Measurements from ENCODE around the gene RHOBTB1. TPM values are rescaled to one million over a fixed set of nuclear protein-coding genes. Genes with fewer than 3 reads are reported as not detected.

RHOBTB1 gene
- total RNA-seq, 1 experiment from 2014 or later, result 2.5 TPM

- no peaks in the 10 kb centered on the region; the same call in 1 of the 2 replicates for H3K27me3 Mint-ChIP-seq (ENCODE audit: low read depth)
- Histone ChIP-seq H3K4me1 (ENCODE audit: insufficient read depth, low read length) (peaks cover 2% of the 10 kb centered on the region; the same call in 1 of the 2 replicates), H3K4ac (ENCODE audit: low read depth, low read length) (no peak overlapping the region), H4K20me1 (ENCODE audit: control insufficient read depth, insufficient read depth, insufficient read length) (no peaks in the 10 kb centered on the region), H3K23me2 (ENCODE audit: insufficient read length, low read depth, low read length, poor library complexity, severe bottlenecking) (no peaks in the 10 kb centered on the region), H3T11ph (ENCODE audit: low read length) (no peak overlapping the region), H2BK12ac (ENCODE audit: insufficient read length, low read depth, low read length) (no peak overlapping the region), H3K23ac (ENCODE audit: insufficient read length, low read depth, low read length) (no peak overlapping the region), H4K91ac (ENCODE audit: insufficient read length, low read depth, low read length) (no peak overlapping the region), H3K18ac (ENCODE audit: insufficient read length, low read depth, low read length) (no peak overlapping the region), H2AFZ (ENCODE audit: low read length) (no peak overlapping the region), H3K79me1 (ENCODE audit: insufficient read depth, low read depth, low read length, poor library complexity, severe bottlenecking) (no peaks in the 10 kb centered on the region), H2BK15ac (ENCODE audit: low read depth, low read length) (no peak overlapping the region), H4K5ac (ENCODE audit: insufficient read length, low read depth, low read length) (no peak overlapping the region), H2BK5ac (ENCODE audit: insufficient read length, low read length) (no peak overlapping the region), H3K14ac (ENCODE audit: insufficient read depth, low read length) (no peak overlapping the region), H3K79me2 (ENCODE audit: insufficient read depth, low read length) (no peaks in the 10 kb centered on the region), H2AK5ac (ENCODE audit: insufficient read length, low read length) (no peak overlapping the region), H3K27me3 (ENCODE audit: insufficient read depth, low read length) (no peaks in the 10 kb centered on the region), H3K4me2 (ENCODE audit: insufficient read depth, insufficient read length, low read length) (no peak overlapping the region), H3K27ac (ENCODE audit: insufficient read length, low read depth, low read length) (no peak overlapping the region), H3K56ac (ENCODE audit: insufficient read length, low read depth, low read length) (no peak overlapping the region), H4K8ac (replicated peaks; ENCODE audit: insufficient read length, low read depth, low read length) (no peak overlapping the region), H2BK20ac (ENCODE audit: low read depth, low read length, poor library complexity, severe bottlenecking) (no peak overlapping the region), H2BK120ac (ENCODE audit: low read depth, low read length, poor library complexity, severe bottlenecking) (no peak overlapping the region), H3K9ac (ENCODE audit: extremely low read depth, insufficient read length, low read length) (no peak overlapping the region), H3K9me3 (ENCODE audit: control insufficient read depth, low read depth, low read length) (no peaks in the 10 kb centered on the region)
- no CpG with 5 or more reads among the region's 3 CpGs for WGBS (ENCODE audit: extremely low coverage, insufficient read length, low lambda C conversion rate)
- no peak overlapping the region for H3K27ac Mint-ChIP-seq
- TF ChIP-seq CTCF (conservative IDR thresholded peaks at IDR 0.05), result no peak
- H3K4me1 Mint-ChIP-seq, result peaks cover 10 to 11% of the 10 kb centered on the region in 2 experiments
- H3K4me3 Mint-ChIP-seq, result no peak overlapping the region
- DNase-seq, result no peak
- no peaks in the 10 kb centered on the region for H3K36me3 Mint-ChIP-seq (ENCODE audit: insufficient read depth in 1 of 3, low read depth in 3 of 3)
- no peaks in the 10 kb centered on the region for H3K9me3 Mint-ChIP-seq
Observed at GRCh38 chr10:60965696-60966095, 21.7 kb upstream of the RHOBTB1 start.

All from H9 (cell line).